GM19238 (cell line): Measurements from ENCODE around the gene AVEN.

ENCODE experiments used
- DNase-seq: peaks from one replicate; pipeline ENCODE4 v3.0.0; 2011; ENCODE audit warnings: low spot score; ENCODE audit not compliant: insufficient read length

The AVEN gene

DNA sequence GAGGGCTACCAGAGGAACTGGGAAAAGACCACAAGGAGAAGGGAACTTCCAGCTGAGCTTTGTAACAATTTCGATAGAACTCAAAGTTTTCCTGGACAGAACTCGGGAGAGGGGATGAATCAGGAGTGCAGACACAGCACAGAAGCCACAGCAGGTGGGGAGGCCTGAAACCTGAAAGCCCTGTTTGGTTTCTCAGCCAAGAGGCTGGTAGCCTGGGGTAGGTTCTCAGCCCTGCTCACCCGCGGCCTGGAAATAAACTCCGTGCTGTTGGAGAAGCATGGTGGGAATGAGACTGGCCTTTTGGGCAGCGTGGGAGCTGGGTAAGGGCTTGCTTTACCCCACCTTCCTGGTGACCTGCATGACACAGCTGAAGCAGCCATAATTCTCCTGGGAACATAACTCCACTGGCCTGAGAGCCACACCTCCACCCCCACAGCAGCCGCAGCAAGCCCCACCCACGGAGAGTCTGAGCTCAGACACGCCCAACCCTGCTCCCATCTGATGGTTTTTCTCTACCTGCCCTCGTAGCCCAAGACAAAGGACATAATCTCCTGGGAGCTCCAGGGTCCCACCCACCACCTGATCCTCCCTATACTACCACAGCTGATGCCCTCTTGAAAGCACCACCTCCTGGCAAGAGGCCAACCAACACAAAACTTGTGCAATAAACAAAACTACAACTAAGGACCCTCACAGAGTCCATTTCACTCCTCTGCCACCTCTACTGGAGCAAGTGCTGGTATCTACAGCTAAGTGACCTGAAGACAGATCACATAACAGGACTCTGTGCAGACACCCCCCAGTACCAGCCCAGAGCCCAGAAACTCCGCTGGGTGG, 123.2 kb downstream of the AVEN start:
- no peak for DNase-seq

DNA sequence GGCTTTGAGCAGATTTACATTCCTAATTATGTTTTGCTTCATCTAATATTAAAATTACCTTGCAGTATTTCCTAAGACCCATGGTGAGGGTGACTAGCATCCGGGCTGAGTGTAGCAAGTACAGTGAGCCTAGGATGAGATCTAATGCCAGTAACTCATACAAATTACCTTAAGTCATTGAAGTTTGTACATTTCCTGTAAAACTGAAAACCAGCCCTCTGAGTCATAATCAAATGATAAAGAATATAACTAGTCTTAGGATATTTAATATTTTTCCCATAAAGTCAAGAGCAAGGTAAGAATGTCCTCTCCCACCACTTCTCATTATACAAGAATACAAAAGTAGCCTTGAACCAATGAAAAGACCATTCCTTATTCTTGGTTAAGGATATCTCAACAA, 125.5 kb downstream of the AVEN start:
- DNase-seq: no peak

DNA sequence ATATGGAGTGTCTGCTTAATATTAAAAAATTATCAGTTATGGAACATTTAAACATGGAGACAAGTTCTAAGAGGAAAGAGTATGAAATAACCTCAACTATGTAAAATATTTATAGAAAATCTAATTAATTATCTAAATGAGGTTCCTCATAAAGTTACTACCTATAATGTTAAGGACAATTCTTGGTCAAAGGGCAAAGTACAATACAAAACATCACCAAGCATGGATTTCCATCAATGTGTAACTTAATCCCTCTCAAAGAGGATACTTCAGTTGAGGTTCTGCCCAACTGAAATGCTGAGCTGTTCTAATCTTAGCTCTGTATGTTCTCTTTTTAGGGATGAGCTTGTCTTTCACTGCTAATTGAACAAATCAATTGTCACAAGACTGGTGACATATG, 126.7 kb downstream of the AVEN start:
- DNase-seq: no peak

DNA sequence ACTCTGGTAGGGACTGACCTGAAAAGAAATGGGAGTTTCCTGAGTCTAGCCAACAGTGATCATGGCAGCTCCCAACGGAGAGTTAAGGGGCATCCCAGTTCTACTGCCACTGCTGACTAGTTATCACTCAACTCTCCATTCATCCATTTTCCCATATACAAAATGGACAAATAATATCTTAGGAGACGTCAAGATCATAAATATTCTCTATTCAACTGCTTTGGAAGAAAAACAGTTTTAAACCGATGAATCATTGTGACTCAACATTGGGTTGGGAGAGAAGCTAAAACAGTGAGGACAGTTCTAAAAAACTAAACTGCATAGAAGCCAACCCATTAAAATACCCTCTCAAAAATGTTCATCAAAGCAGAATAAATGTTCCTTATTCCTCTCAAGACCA, 128.3 kb downstream of the AVEN start:
- DNase-seq: no peak

DNA sequence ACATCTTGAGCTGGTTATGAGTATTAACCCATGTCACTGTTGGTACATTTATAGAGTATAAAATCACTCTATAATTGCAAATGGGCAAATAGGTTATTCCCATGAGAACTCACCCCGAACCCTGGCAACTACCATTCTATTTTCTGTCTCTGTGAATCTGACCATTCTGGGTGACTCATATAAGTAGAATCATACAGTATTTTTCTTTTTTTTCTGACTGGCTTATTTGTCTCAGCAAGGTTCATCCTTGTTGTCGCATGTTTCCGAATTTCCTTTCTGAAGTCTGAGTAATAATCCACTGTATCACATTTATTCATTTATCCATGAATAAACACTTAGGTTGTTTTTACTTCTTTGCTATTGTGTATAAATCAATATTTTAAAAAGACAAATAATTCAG, 130.6 kb downstream of the AVEN start:
- no peak for DNase-seq

DNA sequence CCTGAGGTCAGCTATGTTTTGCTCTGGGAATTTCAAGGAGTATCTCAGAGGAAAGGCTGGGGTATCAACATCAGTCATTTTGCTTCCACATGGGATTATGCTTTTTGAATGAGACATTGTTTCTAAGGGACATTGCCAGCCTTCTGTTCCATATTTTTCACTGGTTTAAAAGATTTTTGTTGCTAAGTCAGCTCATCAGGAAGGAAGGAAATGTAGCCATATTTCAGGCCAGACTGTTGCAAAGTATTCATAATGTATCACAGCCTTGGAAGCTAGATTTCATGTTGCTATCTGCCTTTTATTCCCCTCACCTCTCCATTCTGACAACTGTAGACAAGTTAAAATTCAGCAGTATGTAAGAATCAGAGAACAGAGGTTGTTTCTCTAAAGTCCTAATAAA, 131.7 kb downstream of the AVEN start:
- no peak for DNase-seq

DNA sequence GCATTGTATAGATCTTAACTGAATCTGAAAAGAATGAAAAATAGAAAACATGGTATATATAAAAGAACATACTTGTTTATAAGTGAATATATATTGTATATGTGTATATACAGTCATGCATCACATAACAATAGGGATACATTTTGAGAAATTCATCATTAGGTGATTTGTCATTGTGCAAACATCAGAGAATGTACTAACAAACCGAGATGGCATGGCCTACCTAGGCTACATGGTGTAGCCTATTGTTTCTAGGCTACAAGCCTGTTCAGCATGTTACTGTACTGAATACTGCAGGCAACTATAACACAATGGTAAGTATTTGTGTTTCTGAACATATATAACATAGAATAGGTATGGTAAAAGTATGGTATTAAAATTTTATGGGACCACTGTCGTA, 135.3 kb downstream of the AVEN start:
- no peak for DNase-seq

DNA sequence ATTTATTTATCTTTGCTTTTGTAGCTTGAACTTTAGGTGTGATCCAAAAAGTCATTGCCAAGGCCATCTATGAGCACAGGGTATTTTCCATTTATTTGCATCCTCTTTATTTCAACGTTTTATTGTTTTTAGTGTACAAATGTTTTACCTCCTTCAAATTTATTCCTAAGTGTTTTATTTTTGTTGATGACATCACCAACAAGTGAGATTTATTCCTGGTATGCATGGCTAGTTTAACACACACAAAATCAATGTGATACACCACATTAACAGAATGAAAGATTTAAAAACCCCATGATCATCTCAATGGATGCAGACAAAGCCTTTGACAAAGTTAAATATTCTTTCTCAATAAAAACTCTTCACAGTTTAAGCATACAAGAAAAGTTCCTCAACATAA, 137.0 kb downstream of the AVEN start:
- DNase-seq: no peak

DNA sequence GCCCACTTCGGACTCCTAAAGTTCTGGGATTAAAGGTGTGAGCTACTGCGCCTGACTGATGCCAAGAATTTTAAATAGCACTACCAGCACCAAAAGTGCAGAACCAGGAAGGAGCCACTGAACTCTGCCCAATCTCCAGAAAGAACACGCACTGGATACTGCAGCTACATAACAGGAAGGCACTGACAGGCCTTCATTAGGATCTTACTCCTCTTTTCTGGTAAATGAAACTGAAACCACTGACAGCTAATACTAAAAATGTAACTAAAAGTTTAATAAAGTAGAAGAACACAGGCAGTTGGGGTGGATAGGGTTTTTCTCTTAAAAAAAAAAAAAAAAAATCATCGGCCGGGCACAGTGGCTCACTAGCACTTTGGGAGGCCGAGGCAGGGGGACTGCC, 144.8 kb downstream of the AVEN start:
- peak; percentile 22 for DNase-seq

DNA sequence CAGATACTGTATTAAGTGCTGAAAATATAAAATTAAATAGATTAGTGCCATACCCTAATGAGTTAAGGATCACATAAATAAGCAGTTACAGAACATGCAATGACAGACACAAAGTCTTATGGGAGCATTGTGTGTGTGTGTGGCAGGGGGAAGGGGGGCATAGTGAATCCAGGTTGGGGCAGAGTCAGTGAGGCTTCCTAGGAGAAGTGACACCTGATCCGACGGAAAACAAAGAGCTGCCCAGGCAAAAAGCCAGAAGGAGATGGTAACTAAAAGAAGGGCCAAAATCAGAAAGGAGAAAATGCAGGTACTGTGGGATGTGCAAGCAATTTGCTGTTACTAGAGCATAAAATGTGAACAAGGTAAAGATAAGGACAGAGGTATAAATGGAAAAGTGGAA, 150.8 kb downstream of the AVEN start:
- DNase-seq: no peak

DNA sequence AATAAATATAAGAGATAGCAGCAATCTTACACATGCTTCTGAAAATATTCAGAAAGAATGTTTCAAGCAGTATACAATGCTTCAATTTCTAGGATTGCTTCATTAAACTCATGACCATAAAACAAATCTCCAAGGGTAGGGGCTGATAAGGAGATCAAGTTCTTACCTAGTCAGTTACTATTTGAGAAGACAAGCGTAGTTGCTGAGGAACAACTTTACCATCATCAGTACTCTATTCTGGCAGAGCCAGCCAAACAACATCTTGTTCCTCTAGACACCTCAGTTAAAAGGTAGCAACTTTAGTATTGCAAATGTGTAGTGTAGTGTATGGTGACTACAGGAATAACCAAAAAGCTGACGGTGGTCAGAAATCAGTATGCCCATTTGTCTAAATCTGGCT, 156.1 kb downstream of the AVEN start:
- DNase-seq: no peak

DNA sequence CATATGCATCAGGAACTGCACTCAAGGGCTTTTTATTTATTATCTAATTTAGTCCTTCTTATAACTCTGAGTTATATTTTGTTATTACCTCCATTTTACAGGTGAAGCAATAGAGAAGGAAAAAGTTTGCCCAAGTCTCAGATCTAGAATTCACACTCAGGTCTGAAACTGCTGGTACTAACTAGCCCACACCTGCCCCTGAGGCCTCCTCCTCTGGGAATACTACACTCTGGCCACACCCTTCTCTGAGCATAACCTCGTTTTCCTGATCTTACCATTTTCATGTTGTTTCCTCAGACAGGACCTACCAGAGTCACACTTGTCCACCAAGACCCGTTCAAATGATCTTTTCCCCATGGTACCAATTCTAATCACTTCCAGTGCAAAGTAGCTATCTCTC, 164.8 kb downstream of the AVEN start:
- no peak for DNase-seq

DNA sequence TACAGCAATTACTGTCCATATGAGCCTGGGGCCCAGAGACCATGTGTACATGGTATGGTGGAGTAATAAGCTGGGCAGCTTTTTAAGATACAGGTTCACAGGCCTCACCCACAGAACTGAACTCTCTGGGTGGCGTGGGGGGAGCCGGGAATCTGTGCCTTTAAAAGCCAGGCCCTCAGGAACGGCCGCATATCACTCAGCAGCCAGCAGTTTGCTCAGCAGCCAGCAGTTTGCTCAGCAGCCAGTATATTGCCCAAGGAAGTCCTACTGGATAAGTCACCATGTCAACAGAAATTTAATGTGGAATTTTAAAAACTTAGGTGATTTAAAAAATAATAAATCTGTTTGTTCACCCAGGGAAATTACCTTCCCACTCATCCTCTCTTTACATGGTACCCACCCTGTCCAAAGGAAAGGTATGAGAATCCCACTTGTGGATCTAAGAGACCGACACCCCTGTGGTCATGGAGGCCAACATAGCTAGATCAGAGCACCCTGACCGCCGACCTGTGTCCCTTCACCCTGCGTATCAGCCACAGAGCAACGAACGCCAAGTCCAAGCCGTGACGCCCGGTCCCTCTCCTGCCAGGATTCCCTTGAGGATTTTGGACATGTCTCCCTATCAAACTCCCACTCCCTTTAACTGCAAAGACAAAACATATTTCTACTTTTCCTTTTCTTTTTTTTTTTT, 166.4 kb downstream of the AVEN start:
- no peak for DNase-seq

DNA sequence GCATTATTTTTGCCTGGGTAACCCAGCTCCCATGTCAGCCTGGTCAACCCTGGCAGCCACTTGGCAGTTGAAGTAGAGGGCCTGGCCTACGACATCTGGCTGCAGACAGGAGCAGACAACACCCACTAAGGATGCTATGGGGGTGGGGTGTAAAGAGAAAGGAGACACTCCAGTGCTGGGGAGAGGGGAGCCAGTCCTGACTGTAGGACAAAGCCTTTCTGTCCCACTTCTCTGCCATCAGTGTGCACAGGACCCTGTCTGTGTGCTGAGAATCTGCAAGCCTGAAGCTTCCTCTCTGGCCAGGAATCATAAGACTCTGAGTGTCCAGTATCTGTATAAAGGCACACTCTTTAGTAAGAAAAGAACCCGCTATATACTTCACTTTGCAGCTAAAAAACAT, 167.0 kb downstream of the AVEN start:
- DNase-seq: no peak

DNA sequence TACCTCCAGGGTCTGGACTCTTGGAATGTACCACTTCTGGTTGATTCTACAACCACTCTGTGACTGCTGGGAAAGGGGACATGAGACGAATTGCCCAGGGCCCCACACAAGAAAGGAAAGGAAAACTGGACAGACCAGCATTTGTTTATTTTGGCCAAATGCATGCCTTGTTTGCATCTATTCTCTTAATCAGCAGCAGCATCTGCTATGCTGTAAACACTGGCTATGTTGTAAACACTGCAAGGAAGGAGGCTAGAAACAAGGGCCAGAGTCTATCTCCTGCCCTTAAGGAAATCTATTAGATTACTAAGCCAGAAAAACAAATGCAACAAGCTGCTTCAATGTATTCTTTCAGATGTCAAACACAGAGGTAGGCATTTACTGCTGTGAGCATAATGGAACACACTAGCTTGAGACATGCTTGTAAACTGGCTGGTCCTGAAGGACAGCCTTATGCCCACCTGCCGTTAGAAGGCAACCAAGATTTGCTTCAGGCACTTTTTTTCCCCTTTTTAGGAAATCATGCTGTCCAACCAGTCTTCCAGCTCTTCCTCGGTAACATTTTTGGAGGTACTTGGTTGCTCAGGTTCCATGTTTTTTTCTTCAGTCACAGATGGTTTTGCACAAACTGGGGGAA, 172.8 kb downstream of the AVEN start:
- DNase-seq: no peak

DNA sequence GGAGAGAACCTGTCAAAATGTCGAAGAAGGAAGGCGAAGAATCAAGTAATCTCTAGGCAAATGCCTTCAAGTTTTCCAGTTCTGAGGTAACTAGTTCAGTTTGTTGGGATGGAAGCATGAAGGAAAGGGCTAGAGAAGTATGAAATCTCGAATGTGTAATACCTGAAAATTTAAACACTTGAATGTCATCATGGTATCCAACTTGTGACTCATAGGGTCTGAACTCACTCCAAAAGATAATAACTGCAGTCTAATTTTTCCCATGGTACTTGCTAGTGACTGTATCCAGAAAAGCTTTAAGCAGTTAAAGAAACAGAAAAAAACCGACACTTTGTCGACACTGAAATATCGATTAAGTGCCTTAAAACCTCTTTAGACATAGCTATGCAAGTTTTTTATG, 173.6 kb downstream of the AVEN start:
- DNase-seq: no peak

DNA sequence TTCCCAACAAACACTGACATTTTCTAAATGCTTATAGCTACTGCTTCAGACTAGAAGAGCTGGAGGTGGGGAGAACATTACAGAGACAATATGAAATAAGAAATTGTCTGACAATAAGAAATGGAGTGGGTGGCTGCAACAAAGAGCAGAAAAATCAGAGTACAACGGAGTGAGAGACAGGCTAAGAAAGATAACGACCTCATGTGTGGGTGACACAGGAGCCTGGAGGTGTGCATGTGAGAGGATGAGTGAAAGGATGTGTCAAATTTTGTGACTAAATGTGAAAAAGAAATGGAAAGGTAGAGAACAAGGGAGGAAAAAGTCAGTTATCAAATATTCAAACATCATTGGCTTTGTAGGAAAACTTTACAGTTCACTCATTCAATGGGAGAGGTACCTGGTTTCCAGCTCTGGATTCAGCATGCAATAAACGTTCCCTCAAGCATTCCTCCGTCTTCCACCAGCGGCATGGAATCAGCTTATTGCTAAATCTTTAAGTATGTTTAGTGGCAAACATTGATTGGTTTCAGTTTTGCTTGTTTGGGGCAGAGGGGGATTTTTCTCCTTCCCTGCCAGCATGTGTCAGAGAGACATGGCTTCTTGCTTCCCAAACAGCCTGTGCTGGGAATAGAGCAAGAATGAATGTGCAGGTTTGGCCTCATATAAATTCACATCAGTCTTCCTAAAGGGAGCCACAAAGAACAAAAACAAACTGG, 174.5 kb downstream of the AVEN start:
- no peak for DNase-seq

DNA sequence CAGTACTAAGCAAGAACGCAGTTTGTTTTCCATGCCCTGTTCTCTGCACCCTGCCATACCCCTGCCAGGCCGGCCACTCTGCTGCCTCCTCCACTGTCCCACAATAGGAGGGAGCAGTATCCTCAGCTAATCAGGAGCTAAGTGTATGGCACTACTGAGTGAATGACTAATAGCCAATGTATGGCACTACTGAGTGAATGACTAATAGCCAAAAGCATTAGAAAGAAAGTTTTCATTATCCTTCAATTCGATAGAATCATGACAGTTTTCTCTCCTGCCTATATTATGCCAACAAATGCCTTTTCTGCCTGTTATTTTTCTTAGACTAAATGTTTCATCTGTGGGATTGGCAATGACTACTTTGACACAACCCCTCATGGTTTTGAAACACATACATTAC, 178.2 kb downstream of the AVEN start:
- DNase-seq: no peak

DNA sequence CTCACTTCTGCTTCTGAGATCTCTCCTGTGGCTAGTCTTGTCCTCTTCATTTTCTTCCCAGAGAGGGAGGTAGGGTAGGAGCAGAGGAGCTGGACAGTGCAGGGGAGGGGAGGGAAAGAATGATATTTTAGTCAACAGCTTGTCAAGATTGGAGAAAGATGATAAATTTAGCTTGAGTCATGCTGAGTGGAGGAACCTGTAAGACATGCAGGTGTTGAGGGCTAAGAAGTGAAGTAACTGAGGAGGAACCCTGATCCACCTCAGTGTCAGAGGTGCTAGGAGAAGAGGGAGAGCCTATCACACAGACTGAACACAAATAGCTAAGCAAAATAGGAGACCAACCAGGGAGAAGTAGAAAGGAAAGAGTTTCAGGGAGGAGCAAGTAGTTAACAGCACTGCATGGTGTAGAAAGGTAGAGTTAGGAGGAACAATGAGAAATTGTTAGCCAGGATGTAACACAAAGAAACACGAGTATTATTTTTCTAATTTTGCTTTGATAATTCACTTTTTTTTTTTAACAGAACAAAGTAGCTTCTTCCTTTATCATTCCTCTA, 178.9 kb downstream of the AVEN start:
- no peak for DNase-seq

DNA sequence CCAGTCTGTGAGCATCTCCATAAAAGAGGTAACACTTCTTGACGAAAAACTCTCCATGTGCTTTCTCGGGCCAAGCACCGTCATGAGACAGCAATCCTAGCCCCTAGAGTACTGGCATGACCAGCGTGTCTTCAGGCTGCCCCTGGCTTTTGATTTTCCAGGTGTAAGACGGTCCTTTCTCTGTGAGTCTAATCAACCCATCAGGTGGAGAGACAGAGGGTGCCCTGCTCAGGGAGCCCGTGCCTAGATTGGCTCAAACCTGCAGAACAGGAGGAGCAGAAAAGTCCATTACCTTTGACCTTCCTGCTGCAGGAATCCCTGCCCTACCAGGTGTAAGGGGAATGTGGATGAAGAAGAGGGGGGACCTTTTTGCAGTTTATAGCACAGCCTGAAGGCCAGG, 180.2 kb downstream of the AVEN start:
- no peak for DNase-seq

DNA sequence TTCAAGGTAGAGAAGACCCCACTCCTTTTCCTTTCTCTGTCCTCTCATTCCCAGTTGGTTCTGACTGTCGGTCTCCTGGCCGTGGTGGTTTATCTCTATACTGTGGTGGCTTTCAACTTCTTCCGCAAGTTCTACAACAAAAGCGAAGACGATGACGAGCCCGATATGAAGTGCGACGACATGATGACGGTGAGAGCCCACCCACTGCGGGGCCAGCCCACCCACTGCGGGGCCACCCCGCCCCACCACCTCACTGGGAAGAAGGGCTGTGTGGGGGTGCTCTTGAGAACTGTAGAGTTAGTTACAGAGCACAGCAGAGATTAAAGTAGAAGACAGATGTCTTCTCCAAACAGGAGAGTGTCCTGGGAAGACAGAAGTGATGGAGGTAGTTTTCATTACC, 181.3 kb downstream of the AVEN start:
- DNase-seq: no peak

DNA sequence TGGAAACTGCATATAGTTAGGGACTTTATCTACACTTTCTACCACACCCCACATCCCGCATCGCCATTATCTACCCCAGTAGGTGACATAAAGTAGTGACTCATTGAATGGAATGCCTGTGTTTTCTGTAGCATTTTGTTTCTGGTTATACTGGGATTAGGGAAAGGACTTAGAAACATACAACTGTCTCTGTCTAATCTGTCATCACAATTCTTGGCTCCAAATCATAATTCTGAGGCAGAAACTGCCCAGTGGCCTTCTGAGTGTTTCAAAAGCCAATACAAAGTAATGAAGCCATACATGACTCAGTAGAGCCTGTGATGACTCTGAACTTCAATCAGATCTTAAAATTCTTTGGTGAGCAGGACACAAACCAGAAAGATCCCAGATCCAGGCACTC, 186.4 kb downstream of the AVEN start:
- no peak for DNase-seq
